H1 (cell line): ENCODE results near the gene ACY1. TPM values are rescaled to one million over a fixed set of nuclear protein-coding genes. Genes with fewer than 3 reads are reported as not detected.

Source experiments
- EZH2 ChIP-seq: fragments of 200-600 bp; sonication (generic); IDR thresholded peaks from 2 replicates; pipeline ENCODE4 v1.7.1; 2012; ENCODE audit warnings: low read depth, mild to moderate bottlenecking, moderate library complexity, low read length, inconsistent platforms; ENCODE audit not compliant: severe bottlenecking
- polyA plus RNA-seq, 7 experiments: library from polyadenylated mRNA; depleted of rRNA in 3 of 7; stranded (reverse) in 5 of 7; unstranded in 2 of 7; fragments of >200 nt in 5 of 7; fragments of 200-250 nt in 2 of 7; gene quantifications; 1 replicate in 5 of 7; 2 replicates in 1 of 7; 4 replicates in 1 of 7; pipeline versions ENCODE4 v1.2.1 to v1.2.3, GENCODE V29; 2011 to 2013; ENCODE audit warnings: missing spikeins in 2 of 7, mixed read lengths in 2 of 7
- total RNA-seq: library from RNA; stranded (reverse); fragmentation: NEBNext Ultra II Directional; extraction: Animal tissue kit (Norgen Biotek cat#: 25700); gene quantifications from 2 replicates; pipeline ENCODE4 v1.2.1, GENCODE V29; 2021

Gene ACY1
- total and polyA plus RNA-seq, 2 of the 8 experiments (the other 6 are each of a cell fraction or from before 2014, with no cell fraction given) = 48.3 to 113 TPM

GRCh38 chr3:51995346-51996163, 12.2 kb downstream of the ACY1 start, which contains the start of gene RPL29 (continued):
- TF ChIP-seq EZH2 = no peak
